Colonic mucosa (tissue), 4 donors: ENCODE data around the gene PRICKLE2. TPM values are rescaled to one million over a fixed set of nuclear protein-coding genes. Genes with fewer than 3 reads are reported as not detected.

ENCODE experiments used
- DNase-seq: peaks from one replicate; pipeline ENCODE4 v3.0.0-alpha.2; 2020
- H3K27ac ChIP-seq: fragments of 200-600 bp; one replicate; pipeline ENCODE4 v1.8.0; 2021
- H3K27me3 ChIP-seq: fragments of 200-600 bp; one replicate; pipeline ENCODE4 v1.8.0; 2021
- H3K36me3 ChIP-seq: fragments of 200-600 bp; one replicate; pipeline ENCODE4 v1.8.0; 2021
- H3K4me1 ChIP-seq: fragments of 200-600 bp; one replicate; pipeline ENCODE4 v1.8.0; 2021; ENCODE audit warnings: mild to moderate bottlenecking
- H3K4me3 ChIP-seq: fragments of 200-600 bp; one replicate; pipeline ENCODE4 v1.8.0; 2021
- H3K9ac ChIP-seq, 2 donors: one replicate each; pipeline ENCODE4 v1.7.0; 2013; ENCODE audit warnings: control low read depth in 2 of 2, low read depth in 2 of 2, low read length in 2 of 2
- H3K9me3 ChIP-seq: fragments of 200-600 bp; one replicate; pipeline ENCODE4 v1.8.0; 2021
- intact Hi-C: fragments of 100-400 bp; cut with DNase I; formaldehyde crosslinking; loops from one replicate; pipeline ENCODE4 v1.14.1; 2022
- total RNA-seq, 2 donors: library from RNA; stranded (reverse); fragmentation: NEBNext Ultra II Directional in 1 of 2; extraction: Animal tissue kit (Norgen Biotek cat#: 25700) in 1 of 2; gene quantifications; one replicate each; pipeline ENCODE4 v1.2.1, GENCODE V29; 2021
- TF ChIP-seq, protein P1 (sequence below): fragments of 200-600 bp; IDR thresholded peaks from one replicate; pipeline ENCODE4 v1.8.0; 2022; ENCODE audit warnings: antibody characterized with exemption, mild to moderate bottlenecking
- donor health status: healthy.
- donor health status: DM: no; HTN: no; CAD: no.
- donor health status: DM: no; HTN: no; CAD: no.

Gene PRICKLE2
- total RNA-seq, 2 donors from 2014 or later: 4.4 to 7.6 TPM

DNA sequence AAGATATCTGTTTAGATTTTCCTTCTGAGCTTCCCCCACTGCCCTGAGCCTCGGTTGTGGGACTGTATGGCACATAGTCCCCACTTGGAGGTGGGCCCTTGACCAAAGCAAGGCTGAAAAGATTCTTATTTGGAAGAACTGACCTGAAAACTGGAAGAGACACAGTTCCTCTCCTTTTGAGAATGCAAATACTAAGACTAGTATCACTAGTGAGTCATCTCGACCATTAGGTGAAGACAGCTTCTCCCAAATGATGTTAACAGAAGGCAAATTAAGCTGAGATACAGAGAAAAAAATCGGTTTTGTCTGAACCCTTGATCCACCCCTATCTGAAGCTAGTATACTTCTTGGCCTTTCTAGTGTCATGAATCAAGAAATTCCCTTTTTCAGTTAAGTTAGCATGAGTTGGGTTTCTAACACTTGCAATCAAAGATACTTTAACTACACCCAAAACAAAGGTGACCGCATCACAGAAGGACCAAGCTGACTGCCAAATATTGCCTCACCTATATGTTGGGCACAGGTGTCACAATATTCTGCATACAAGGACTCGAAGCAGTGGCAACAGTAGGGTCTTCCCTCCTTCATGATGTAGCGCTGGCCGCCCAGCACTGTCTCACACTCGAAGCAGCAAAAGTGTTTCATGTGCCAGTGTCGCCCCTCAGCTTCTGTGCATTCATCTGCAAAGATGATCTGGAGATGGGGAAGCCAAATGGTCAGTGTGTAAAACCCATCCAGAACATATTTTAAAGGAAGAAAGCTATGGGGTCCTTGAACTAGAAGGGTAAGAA lies 72.4 kb downstream of the PRICKLE2 start:
- no peak overlapping the region for H3K4me3 ChIP-seq
- H3K9ac ChIP-seq: no peak overlapping the region
- H3K9me3 ChIP-seq: no peaks in the 10 kb centered on the region
- no peaks in the 10 kb centered on the region for H3K27me3 ChIP-seq
- intact Hi-C loops: no loop called here
- no peaks in the 10 kb centered on the region for H3K36me3 ChIP-seq
- TF ChIP-seq, protein P1, sequence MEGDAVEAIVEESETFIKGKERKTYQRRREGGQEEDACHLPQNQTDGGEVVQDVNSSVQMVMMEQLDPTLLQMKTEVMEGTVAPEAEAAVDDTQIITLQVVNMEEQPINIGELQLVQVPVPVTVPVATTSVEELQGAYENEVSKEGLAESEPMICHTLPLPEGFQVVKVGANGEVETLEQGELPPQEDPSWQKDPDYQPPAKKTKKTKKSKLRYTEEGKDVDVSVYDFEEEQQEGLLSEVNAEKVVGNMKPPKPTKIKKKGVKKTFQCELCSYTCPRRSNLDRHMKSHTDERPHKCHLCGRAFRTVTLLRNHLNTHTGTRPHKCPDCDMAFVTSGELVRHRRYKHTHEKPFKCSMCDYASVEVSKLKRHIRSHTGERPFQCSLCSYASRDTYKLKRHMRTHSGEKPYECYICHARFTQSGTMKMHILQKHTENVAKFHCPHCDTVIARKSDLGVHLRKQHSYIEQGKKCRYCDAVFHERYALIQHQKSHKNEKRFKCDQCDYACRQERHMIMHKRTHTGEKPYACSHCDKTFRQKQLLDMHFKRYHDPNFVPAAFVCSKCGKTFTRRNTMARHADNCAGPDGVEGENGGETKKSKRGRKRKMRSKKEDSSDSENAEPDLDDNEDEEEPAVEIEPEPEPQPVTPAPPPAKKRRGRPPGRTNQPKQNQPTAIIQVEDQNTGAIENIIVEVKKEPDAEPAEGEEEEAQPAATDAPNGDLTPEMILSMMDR: no peak
- DNase-seq: no peak
- peaks cover 6% of the 10 kb centered on the region for H3K4me1 ChIP-seq
- no peak overlapping the region for H3K27ac ChIP-seq

DNA sequence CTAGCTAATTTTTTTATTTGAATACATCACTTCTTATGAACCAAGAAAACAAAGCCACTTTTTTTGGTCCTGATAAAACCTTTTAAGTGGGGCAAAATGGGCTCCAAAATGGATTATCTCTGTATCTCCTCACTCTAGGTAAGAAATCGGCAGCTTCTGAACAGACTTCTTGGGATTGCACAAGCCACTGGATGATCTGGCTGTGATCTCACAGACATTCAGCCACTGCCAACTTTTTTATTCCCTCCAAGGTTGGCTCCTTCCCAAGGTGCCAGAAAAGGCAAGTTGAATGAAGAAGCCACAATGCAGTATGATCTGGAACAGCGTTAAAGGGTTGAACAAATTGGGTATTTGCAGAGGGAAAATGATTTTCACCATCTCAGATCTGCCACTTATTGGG lies 73.2 kb downstream of the PRICKLE2 start:
- Histone ChIP-seq H3K9me3 (no peaks in the 10 kb centered on the region), H3K27me3 (no peaks in the 10 kb centered on the region), H3K4me3 (no peak overlapping the region), H3K9ac (no peak overlapping the region), H3K36me3 (no peaks in the 10 kb centered on the region), H3K27ac (peak overlapping the region; percentile 57), H3K4me1 (peaks cover 6% of the 10 kb centered on the region)
- TF ChIP-seq, protein P1: no peak
- no peak for DNase-seq
- intact Hi-C loops: no loop called here

GRCh38 chr3:64151342-64151871 lies 73.9 kb downstream of the PRICKLE2 start:
- DNase-seq: no peak
- no peaks in the 10 kb centered on the region for H3K36me3 ChIP-seq
- H3K4me1 ChIP-seq: peaks cover 6% of the 10 kb centered on the region
- TF ChIP-seq, protein P1: no peak
- no peak overlapping the region for H3K4me3 ChIP-seq
- H3K9me3 ChIP-seq: no peaks in the 10 kb centered on the region
- intact Hi-C loops: no loop called here
- no peak overlapping the region for H3K9ac ChIP-seq
- peak overlapping the region; percentile 57 for H3K27ac ChIP-seq
- H3K27me3 ChIP-seq: no peaks in the 10 kb centered on the region

GRCh38 chr3:64150623-64151207 lies 74.6 kb downstream of the PRICKLE2 start:
- intact Hi-C loops: no loop called here
- Histone ChIP-seq H3K4me1 (peaks cover 6% of the 10 kb centered on the region), H3K27ac (peak overlapping the region; percentile 57), H3K27me3 (no peaks in the 10 kb centered on the region), H3K4me3 (no peak overlapping the region), H3K9me3 (no peaks in the 10 kb centered on the region), H3K36me3 (no peaks in the 10 kb centered on the region), H3K9ac (peak overlapping the region in 1 of 2 donors; percentile 53)
- TF ChIP-seq, protein P1: no peak
- DNase-seq: peak; percentile 86

DNA sequence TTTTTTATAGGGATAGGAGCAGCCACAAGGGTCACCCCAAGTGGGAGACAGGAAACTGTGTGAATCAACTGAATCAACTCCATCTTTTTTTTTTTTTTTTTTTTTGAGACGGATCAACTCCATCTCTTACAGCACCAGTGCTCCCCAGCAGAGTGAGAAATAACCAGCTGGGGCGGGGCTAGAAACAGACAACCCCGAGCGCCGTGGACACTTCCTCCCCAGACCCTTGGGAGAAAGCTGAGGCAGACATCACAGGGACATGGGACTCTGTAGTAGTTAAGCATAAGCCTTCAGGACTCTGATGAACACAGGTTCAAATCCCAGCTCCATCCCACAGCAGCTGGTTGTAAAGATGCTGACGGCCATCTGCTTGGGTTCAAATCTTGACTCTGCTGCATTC lies 75.4 kb downstream of the PRICKLE2 start:
- H3K4me3 ChIP-seq: no peak overlapping the region
- no peaks in the 10 kb centered on the region for H3K36me3 ChIP-seq
- no peak for DNase-seq
- H3K9me3 ChIP-seq: no peaks in the 10 kb centered on the region
- no peak overlapping the region for H3K9ac ChIP-seq
- H3K4me1 ChIP-seq: peaks cover 6% of the 10 kb centered on the region
- TF ChIP-seq, protein P1: no peak
- intact Hi-C loops: no loop called here
- peak overlapping the region; percentile 57 for H3K27ac ChIP-seq
- no peaks in the 10 kb centered on the region for H3K27me3 ChIP-seq
